Stimulated activated effector memory CD8-positive, alpha-beta T cell treated with anti-CD3 and anti-CD28 coated beads, Interleukin-12 subunit alpha, Interleukin-12 subunit beta, amount 100 ng/mL, for 72 hours (primary cell): ENCODE measurements around the gene L3MBTL1.
"Not testable (repeated sequence)": the region's sequence is repeated elsewhere in the genome, so short reads cannot be mapped to it uniquely, and the experiment has no call there.

ENCODE experiments used
- ATAC-seq: fragments of 150-1000 bp; cut with Tn5 transposase; 2 replicates; pipeline ENCODE4 v1.10.0; 2021
- DNase-seq, 2 donors: peaks; one replicate each; pipeline ENCODE4 v3.0.0; 2021 to 2022; ENCODE audit warnings: low spot score in 2 of 2
- H3K27ac Mint-ChIP-seq: one replicate; pipeline ENCODE4 v1.8.0; 2022; ENCODE audit warnings: mild to moderate bottlenecking, mixed read lengths
- H3K36me3 Mint-ChIP-seq: one replicate; pipeline ENCODE4 v1.8.0; 2022; ENCODE audit warnings: mild to moderate bottlenecking, mixed read lengths
- H3K4me1 Mint-ChIP-seq: one replicate; pipeline ENCODE4 v1.8.0; 2022; ENCODE audit warnings: mixed read lengths
- H3K4me3 Mint-ChIP-seq: one replicate; pipeline ENCODE4 v1.8.0; 2022; ENCODE audit warnings: mild to moderate bottlenecking, mixed read lengths
- H3K9me3 Mint-ChIP-seq: one replicate; pipeline ENCODE4 v1.8.0; 2022; ENCODE audit warnings: mixed read lengths

The L3MBTL1 gene

GRCh38 chr20:43473381-43473704 is 34.2 kb upstream of the L3MBTL1 start:
- DNase-seq (no peak), ATAC-seq (no peak)
- Mint-ChIP-seq H3K9me3 (no peaks in the 10 kb centered on the region), H3K27ac (no peak overlapping the region), H3K36me3 (peaks cover 36% of the 10 kb centered on the region), H3K4me1 (no peaks in the 10 kb centered on the region), H3K4me3 (no peak overlapping the region)

DNA sequence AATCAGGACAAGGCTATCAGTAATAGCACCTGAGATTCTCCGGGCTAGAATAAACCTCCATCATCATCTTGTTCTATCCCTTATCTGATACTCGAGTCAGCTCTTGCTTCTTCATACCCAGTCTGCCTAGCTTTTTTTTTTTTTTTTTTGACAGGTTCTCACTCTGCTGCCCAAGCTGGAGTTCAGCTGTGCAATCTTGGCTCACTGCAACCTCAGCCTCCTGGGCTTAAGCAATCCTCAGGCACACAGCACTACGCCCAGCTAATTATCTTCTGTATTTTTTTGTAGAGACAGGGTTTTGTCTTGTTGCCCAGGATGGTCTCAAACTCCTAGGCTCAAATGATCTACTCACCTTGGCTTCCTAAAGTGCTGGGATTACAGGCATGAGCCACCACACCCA is 30.3 kb upstream of the L3MBTL1 start:
- Mint-ChIP-seq H3K36me3 (peaks cover 4% of the 10 kb centered on the region), H3K27ac (no peak overlapping the region), H3K4me1 (no peaks in the 10 kb centered on the region), H3K9me3 (no peaks in the 10 kb centered on the region), H3K4me3 (no peak overlapping the region)
- ATAC-seq (no peak), DNase-seq (no peak)

- H3K4me3 Mint-ChIP-seq, result no peak overlapping the region
- no peak for DNase-seq
- no peaks in the 10 kb centered on the region for H3K9me3 Mint-ChIP-seq
- ATAC-seq, result no peak
- no peak overlapping the region for H3K27ac Mint-ChIP-seq
- H3K36me3 Mint-ChIP-seq, result peaks cover 1% of the 10 kb centered on the region
- H3K4me1 Mint-ChIP-seq, result no peaks in the 10 kb centered on the region
Measured at GRCh38 chr20:43477619-43478018, 29.9 kb upstream of the L3MBTL1 start.

DNA sequence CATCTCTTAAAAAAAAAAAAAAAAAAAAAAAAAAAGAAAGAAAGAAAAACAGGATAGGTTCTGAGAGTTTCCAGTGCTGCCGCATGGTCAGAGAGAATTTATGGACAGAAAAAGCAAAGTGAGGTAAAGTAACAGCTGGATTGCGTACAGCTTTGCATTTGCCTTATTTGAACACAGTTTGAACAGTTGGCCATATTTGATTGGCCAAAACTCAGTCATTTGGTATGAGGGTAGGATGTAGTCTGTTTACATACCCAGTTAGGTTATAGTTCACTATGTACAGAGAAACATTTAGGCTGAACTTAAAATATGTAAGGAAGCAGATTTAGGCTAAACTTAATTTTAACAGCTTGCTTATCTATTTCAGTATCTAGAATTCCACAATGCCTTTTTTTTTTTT is 17.5 kb upstream of the L3MBTL1 start:
- Mint-ChIP-seq H3K27ac (no peak overlapping the region), H3K9me3 (no peaks in the 10 kb centered on the region), H3K36me3 (no peaks in the 10 kb centered on the region), H3K4me3 (no peak overlapping the region), H3K4me1 (no peaks in the 10 kb centered on the region)
- ATAC-seq (no peak), DNase-seq (no peak)

GRCh38 chr20:43492101-43492500 is 15.4 kb upstream of the L3MBTL1 start:
- Mint-ChIP-seq H3K4me3 (no peak overlapping the region), H3K27ac (no peak overlapping the region), H3K36me3 (no peaks in the 10 kb centered on the region), H3K4me1 (no peaks in the 10 kb centered on the region), H3K9me3 (no peaks in the 10 kb centered on the region)
- ATAC-seq (peak; percentile 92), DNase-seq (no peak)

- no peaks in the 10 kb centered on the region for H3K4me1 Mint-ChIP-seq
- DNase-seq (no peak), ATAC-seq (no peak)
- no peak overlapping the region for H3K4me3 Mint-ChIP-seq
- H3K36me3 Mint-ChIP-seq, result no peaks in the 10 kb centered on the region
- no peak overlapping the region for H3K27ac Mint-ChIP-seq
- H3K9me3 Mint-ChIP-seq, result no peaks in the 10 kb centered on the region
Measured at GRCh38 chr20:43495388-43495787, 12.1 kb upstream of the L3MBTL1 start.

- H3K4me1 Mint-ChIP-seq, H3K4me3 Mint-ChIP-seq, H3K9me3 Mint-ChIP-seq, H3K27ac Mint-ChIP-seq, H3K36me3 Mint-ChIP-seq, DNase-seq, ATAC-seq: not testable (repeated sequence)
Measured at GRCh38 chr20:43502021-43502420, 5.5 kb upstream of the L3MBTL1 start.

DNA sequence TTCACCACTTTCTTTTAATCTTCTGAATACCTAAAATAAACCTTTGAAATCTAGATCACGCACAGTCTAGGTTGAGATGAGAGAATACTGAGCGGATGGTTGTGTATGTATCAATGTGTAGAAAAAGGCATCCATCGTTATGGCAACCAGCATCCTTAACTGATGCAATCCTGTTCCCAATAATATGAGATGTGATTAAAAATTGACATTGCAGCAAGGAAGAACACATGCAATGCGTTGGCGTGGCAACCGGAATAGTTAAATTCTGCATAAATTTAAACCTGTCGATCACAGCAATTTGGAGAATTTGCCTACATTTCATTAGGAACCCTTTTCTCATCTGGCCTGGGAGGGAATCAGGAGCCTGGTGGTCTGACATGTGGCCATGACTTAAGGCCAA is 1.3 kb upstream of the L3MBTL1 start:
- DNase-seq (no peak), ATAC-seq (no peak)
- Mint-ChIP-seq H3K4me1 (no peaks in the 10 kb centered on the region), H3K9me3 (no peaks in the 10 kb centered on the region), H3K36me3 (no peaks in the 10 kb centered on the region), H3K27ac (no peak overlapping the region), H3K4me3 (no peak overlapping the region)

DNA sequence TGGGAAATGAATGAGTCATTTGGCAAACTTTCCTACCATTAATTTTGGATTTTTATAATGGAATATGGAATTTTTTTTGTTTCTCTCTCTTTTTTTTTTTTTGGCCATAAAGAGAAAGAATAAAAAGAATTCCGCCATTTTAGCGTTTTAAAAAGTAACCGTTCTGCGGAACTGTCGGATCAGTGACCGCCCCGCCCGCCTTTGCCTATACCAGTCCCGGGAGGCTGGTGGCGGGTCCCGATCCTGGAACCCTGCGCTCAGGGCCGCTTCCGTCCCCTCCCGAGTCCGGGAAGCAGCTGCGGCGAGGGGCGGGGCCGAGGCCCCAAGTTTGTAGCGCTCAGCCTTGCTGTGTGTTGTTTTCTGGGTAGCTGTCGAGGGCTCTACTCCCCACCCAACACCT is 609 bp downstream of the L3MBTL1 start:
- Mint-ChIP-seq H3K4me1 (no peaks in the 10 kb centered on the region), H3K27ac (no peak overlapping the region), H3K4me3 (peak overlapping the region; percentile 36), H3K9me3 (no peaks in the 10 kb centered on the region), H3K36me3 (no peaks in the 10 kb centered on the region)
- no peak for ATAC-seq
- no peak for DNase-seq

GRCh38 chr20:43508604-43509040 is 1.1 kb downstream of the L3MBTL1 start:
- Mint-ChIP-seq H3K4me1 (no peaks in the 10 kb centered on the region), H3K4me3 (peak overlapping the region; percentile 36), H3K27ac (no peak overlapping the region), H3K9me3 (no peaks in the 10 kb centered on the region), H3K36me3 (no peaks in the 10 kb centered on the region)
- no peak for DNase-seq
- ATAC-seq, result no peak

DNA sequence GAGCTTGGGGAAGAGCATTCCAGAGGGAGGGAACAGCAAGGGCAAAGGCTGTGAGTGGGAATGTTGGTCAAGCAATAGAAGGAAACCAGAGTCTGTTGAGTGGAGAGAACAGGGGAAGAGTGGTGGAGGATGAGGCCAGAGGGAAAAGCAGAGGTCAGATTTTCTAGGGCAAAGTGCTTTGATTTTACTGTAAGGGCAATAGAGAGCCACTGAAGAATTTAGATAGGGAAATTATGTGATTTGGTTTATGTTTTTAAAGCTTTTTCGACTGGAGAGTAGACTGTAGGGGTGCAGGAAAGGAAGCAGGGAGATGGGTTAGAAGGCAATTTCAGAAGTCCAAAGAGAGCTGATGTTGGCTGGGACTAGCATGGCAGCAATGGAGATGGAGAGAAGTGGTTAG is 4.4 kb downstream of the L3MBTL1 start:
- H3K36me3 Mint-ChIP-seq, result peaks cover 8% of the 10 kb centered on the region
- no peaks in the 10 kb centered on the region for H3K9me3 Mint-ChIP-seq
- DNase-seq (no peak), ATAC-seq (no peak)
- no peak overlapping the region for H3K4me3 Mint-ChIP-seq
- H3K4me1 Mint-ChIP-seq, result peaks cover 18% of the 10 kb centered on the region
- H3K27ac Mint-ChIP-seq, result no peak overlapping the region

GRCh38 chr20:43513372-43513930 is 6.0 kb downstream of the L3MBTL1 start:
- ATAC-seq (no peak), DNase-seq (no peak)
- H3K27ac Mint-ChIP-seq, result no peak overlapping the region
- no peaks in the 10 kb centered on the region for H3K9me3 Mint-ChIP-seq
- peaks cover 8% of the 10 kb centered on the region for H3K36me3 Mint-ChIP-seq
- peaks cover 18% of the 10 kb centered on the region for H3K4me1 Mint-ChIP-seq
- H3K4me3 Mint-ChIP-seq, result peak overlapping the region; percentile 97

DNA sequence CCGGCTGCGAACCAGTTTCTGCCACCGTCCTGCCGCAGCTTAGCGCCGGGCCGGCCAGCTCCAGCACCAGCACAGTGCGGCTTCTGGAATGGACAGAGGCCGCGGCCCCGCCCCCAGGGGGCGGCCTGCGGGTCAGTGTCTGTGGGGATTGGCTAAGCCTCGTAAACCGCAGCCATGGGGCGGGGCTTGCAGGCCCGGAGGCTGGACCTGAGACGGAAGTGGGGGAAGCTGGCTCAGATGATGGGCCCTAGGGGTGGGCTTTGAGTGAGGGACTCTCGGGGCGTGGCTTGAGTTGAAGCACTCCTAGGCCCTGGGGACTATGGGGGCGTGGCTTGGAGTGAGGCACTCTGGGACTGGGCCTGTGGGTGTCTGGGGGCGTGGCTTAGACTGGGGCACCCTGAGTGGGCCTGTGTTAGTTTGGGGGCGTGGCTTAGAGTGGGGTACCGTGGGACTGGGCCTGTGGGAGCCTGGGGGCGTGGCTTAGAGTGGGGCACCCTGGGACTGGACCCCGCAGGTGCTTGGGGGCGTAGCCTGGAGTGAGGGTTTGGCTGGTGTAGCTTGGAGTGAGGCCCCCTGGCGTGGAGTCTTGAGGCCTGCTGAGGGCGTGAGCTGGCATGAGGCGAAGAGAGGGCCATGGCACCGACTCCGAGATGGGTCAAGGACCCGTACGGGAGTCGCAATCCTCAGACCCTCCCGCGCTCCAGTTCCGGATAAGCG is 6.6 kb downstream of the L3MBTL1 start:
- H3K4me1 Mint-ChIP-seq, result peaks cover 18% of the 10 kb centered on the region

DNA sequence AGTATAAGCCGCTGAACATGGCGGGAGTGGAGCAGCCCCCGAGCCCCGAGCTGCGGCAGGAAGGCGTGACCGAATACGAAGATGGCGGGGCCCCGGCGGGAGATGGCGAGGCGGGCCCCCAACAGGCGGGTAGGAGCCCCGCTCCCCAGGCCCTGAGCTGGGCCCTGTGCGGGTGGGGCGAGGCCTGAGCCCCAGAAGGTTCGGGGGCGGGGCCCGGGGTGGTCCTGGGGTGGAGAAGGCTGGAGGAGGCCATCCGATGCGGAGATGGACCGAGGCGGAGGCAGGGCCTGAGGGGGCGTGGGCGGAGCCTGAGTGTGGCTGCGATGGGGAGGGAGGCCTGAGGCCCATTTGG is 7.1 kb downstream of the L3MBTL1 start:
- no peak for DNase-seq
- no peaks in the 10 kb centered on the region for H3K9me3 Mint-ChIP-seq

More for the DNA sequence above, 6.6 kb downstream of the L3MBTL1 start:
- DNase-seq, result peak; percentile 79 to 93
- Mint-ChIP-seq H3K4me3 (peak overlapping the region; percentile 97), H3K36me3 (peaks cover 8% of the 10 kb centered on the region), H3K27ac (peak overlapping the region; percentile 97), H3K9me3 (no peaks in the 10 kb centered on the region)
- peak; percentile 90 for ATAC-seq

DNA sequence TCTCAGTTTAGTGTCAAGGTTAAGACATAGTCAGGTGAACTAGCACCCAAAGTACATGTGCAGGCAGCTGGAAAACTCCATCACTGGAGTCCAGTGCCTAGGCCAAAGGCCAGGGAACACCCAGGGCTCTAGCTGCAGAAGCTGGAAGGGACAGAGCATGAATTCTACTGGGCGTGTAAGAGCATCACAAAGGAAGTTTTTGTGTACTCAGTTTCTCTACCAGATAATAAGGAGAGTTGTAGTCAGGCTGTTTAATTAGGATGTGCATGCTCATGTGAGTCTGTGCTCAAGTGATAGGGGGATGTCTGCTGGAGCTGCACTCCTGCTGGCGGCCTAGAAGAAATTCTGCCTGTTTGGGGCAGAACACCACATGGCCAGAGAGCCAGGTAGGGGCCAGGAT is 8.1 kb downstream of the L3MBTL1 start:
- ATAC-seq (no peak), DNase-seq (no peak)
- Mint-ChIP-seq H3K36me3 (peaks cover 8% of the 10 kb centered on the region), H3K9me3 (no peaks in the 10 kb centered on the region), H3K4me3 (peak overlapping the region; percentile 97), H3K27ac (no peak overlapping the region), H3K4me1 (peaks cover 18% of the 10 kb centered on the region)

More for the DNA sequence above, 7.1 kb downstream of the L3MBTL1 start:
- peak; percentile 44 for ATAC-seq
- peaks cover 18% of the 10 kb centered on the region for H3K4me1 Mint-ChIP-seq
- H3K36me3 Mint-ChIP-seq, result peaks cover 8% of the 10 kb centered on the region
- H3K27ac Mint-ChIP-seq, result peak overlapping the region; percentile 97
- peak overlapping the region; percentile 97 for H3K4me3 Mint-ChIP-seq

GRCh38 chr20:43516251-43516824 is 8.8 kb downstream of the L3MBTL1 start:
- no peak overlapping the region for H3K4me3 Mint-ChIP-seq
- peaks cover 8% of the 10 kb centered on the region for H3K36me3 Mint-ChIP-seq
- DNase-seq (no peak), ATAC-seq (no peak)
- H3K9me3 Mint-ChIP-seq, result no peaks in the 10 kb centered on the region
- H3K4me1 Mint-ChIP-seq, result peaks cover 18% of the 10 kb centered on the region
- no peak overlapping the region for H3K27ac Mint-ChIP-seq
